Activated naive CD8-positive, alpha-beta T cell (primary cell): ENCODE results near the gene OR51B5.
"Not testable (repeated sequence)": the region's sequence is repeated elsewhere in the genome, so short reads cannot be mapped to it uniquely, and the experiment has no call there.

Source experiments
- H3K27ac Mint-ChIP-seq: one replicate; pipeline ENCODE4 v1.8.0; 2021; ENCODE audit warnings: mixed read lengths
- H3K27me3 Mint-ChIP-seq: one replicate; pipeline ENCODE4 v1.8.0; 2021; ENCODE audit warnings: mixed read lengths
- H3K36me3 Mint-ChIP-seq: one replicate; pipeline ENCODE4 v1.8.0; 2021; ENCODE audit warnings: mixed read lengths
- H3K4me1 Mint-ChIP-seq: one replicate; pipeline ENCODE4 v1.8.0; 2021; ENCODE audit warnings: low read depth, mixed read lengths
- H3K4me3 Mint-ChIP-seq: one replicate; pipeline ENCODE4 v1.8.0; 2021; ENCODE audit warnings: mild to moderate bottlenecking, mixed read lengths
- H3K9me3 Mint-ChIP-seq: one replicate; pipeline ENCODE4 v1.8.0; 2021; ENCODE audit warnings: low read depth, mixed read lengths

OR51B5 gene

DNA sequence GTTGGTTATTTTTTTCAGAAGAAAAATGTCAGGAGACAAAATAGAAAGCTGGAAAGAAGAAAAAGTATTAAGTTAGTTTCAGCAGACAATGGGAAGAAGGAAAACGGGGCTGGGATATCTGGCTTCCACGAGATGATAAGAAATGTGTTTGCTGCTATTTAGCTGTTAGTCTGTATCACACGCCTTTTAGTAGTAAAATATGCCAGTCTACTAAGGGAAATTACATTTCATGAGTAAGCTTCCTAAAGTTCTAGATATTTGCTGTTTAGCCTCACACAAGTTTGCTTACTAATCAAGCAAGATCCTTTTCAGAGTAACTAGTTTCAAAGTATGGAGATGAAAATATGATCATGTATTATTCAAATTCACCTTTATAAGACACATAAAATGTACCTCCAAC lies 43.1 kb downstream of the OR51B5 start:
- Mint-ChIP-seq H3K27me3 (peaks cover 2% of the 10 kb centered on the region), H3K27ac (no peak overlapping the region), H3K4me1 (no peaks in the 10 kb centered on the region), H3K36me3 (no peaks in the 10 kb centered on the region), H3K9me3 (no peaks in the 10 kb centered on the region), H3K4me3 (no peak overlapping the region)

DNA sequence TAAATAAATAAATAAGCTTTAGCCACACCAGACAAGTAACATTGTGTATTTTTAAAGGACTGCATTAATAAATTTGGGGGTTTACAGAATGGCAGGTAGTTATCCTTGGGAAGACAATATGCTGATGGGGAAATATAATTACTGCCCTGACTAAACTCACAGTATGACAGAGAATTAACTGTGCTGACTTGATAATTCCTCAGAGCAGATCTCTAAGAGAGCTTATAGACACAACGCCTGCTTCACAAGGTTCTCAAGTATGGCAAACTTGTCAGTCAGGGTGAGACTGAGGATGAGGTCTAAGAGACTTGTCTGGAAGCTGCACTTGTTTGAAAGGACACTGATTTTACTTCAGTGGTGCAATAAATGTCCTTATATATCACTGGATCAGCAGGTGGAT lies 44.9 kb downstream of the OR51B5 start:
- no peak overlapping the region for H3K4me3 Mint-ChIP-seq
- H3K9me3 Mint-ChIP-seq, result no peaks in the 10 kb centered on the region
- H3K27ac Mint-ChIP-seq, result no peak overlapping the region
- no peaks in the 10 kb centered on the region for H3K4me1 Mint-ChIP-seq
- H3K36me3 Mint-ChIP-seq, result no peaks in the 10 kb centered on the region
- H3K27me3 Mint-ChIP-seq, result no peaks in the 10 kb centered on the region

DNA sequence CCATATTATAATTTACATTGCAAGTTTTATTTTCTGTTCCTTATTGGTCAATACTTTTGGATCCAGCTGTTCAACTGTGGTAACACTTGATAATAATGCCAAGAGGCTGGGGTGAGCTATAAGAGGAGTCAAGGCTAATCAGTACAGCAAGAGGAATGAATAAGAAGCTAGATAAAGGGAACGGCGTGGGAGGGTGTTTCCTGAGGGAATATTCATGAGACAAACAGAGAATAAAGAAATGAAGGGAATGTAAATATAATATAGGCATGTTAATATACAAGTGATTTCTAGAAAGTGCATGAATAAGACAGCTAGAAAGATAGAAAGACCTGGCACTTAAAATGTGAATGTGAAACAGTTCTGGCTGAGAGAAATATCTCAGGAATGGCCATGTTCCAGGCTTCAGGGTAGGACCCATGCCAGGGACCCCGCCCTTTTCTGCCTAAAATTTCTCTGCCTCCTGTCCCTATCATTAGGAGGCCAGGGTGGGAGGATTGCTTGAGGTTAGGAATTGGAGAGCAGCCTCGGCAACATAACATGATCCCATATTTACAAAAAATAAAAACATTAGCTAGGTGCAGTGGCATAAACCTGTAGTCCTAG lies 45.5 kb downstream of the OR51B5 start:
- no peaks in the 10 kb centered on the region for H3K36me3 Mint-ChIP-seq
- no peak overlapping the region for H3K27ac Mint-ChIP-seq
- H3K9me3 Mint-ChIP-seq, result no peaks in the 10 kb centered on the region
- no peak overlapping the region for H3K4me3 Mint-ChIP-seq
- H3K27me3 Mint-ChIP-seq, result no peaks in the 10 kb centered on the region
- no peaks in the 10 kb centered on the region for H3K4me1 Mint-ChIP-seq

DNA sequence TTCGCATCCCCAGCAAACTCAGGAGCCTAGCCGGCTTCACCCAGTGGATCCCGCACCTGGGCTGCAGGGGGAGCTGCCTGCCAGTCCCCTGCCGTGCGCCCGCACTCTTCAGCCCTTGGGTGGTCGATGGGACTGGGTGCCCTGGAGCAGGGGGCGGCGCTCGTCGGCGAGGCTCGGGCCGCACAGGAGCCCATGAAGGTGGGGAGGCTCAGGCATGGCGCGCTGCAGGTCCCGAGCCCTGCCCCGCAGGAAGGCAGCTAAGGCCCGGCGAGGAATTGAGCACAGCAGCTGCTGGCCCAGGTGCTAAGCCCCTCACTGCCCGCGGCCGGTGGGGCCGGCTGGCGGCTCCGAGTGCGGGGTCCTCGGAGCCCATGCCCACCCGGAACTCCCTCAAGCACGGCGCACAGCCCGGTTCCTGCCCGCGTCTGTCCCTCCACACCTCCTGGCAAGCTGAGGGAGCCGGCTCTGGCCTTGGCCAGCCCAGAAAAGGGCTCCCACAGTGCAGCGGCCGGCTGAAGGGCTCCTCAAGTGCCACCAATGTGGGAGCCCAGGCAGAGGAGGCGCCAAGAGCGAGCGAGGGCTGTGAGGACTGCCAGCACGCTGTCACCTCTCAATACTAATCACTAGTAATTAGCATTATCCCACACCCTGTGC lies 48.9 kb downstream of the OR51B5 start:
- H3K4me3 Mint-ChIP-seq, H3K36me3 Mint-ChIP-seq, H3K27me3 Mint-ChIP-seq, H3K27ac Mint-ChIP-seq, H3K4me1 Mint-ChIP-seq, H3K9me3 Mint-ChIP-seq: not testable (repeated sequence)

DNA sequence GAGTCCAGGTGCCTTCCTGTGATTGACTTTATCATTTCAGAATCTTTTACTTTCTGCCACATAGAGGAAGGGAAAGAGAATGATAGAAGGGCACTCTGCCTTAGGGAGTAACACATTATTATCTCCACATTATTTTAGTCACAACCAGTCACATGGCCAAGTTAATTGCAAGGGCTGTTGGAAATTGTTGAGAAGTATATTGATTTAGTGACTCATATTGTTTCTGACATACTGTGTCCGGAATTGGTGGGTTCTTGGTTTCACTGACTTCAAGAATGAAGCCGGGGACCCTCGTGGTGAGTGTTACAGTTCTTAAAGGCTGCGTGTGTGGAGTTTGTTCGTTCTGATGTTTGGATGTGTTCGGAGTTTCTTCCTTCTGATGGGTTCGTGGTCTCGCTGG lies 50.3 kb downstream of the OR51B5 start:
- no peaks in the 10 kb centered on the region for H3K4me1 Mint-ChIP-seq

More for the DNA sequence above, 50.3 kb downstream of the OR51B5 start:
- Mint-ChIP-seq H3K36me3 (no peaks in the 10 kb centered on the region), H3K27ac (no peak overlapping the region), H3K4me3 (no peak overlapping the region), H3K27me3 (no peaks in the 10 kb centered on the region), H3K9me3 (no peaks in the 10 kb centered on the region)
